Smooth muscle cell (in vitro differentiated cells): Measurements from ENCODE around the gene TSPAN18. TPM values are rescaled to one million over a fixed set of nuclear protein-coding genes. Genes with fewer than 3 reads are reported as not detected.

ENCODE experiments used
- DNase-seq: peaks from one replicate; lab custom pipeline; 2025; ENCODE audit not compliant: unreplicated experiment; lab: John Stamatoyannopoulos, UW
- H2AFZ ChIP-seq: fragments of 200-600 bp; sonication (generic); 2 replicates; pipeline ENCODE4 v1.6.0; 2016; ENCODE audit warnings: antibody characterized with exemption, low read depth, mild to moderate bottlenecking
- H3F3A ChIP-seq: fragments of 200-600 bp; sonication (generic); 2 replicates; pipeline ENCODE4 v1.6.0; 2017; ENCODE audit warnings: antibody characterized with exemption, low read depth
- H3K27ac ChIP-seq: fragments of 200-600 bp; sonication (generic); 2 replicates; pipeline ENCODE4 v1.5.1; 2016; ENCODE audit warnings: low read depth, mild to moderate bottlenecking
- H3K27me3 ChIP-seq: fragments of 200-600 bp; sonication (generic); 2 replicates; pipeline ENCODE4 v1.6.1; 2016; ENCODE audit warnings: low read depth, mild to moderate bottlenecking
- H3K36me3 ChIP-seq: fragments of 200-600 bp; sonication (generic); 2 replicates; pipeline ENCODE4 v1.5.1; 2016; ENCODE audit warnings: low read depth
- H3K4me1 ChIP-seq: fragments of 200-600 bp; sonication (generic); 2 replicates; pipeline ENCODE4 v1.5.1; 2016; ENCODE audit warnings: low read depth
- H3K4me2 ChIP-seq: fragments of 200-600 bp; sonication (generic); 2 replicates; pipeline ENCODE4 v1.6.0; 2016; ENCODE audit warnings: mild to moderate bottlenecking
- H3K4me3 ChIP-seq: fragments of 200-600 bp; sonication (generic); 2 replicates; pipeline ENCODE4 v1.5.1; 2016; ENCODE audit warnings: mild to moderate bottlenecking
- H3K79me2 ChIP-seq: fragments of 200-600 bp; sonication (generic); 2 replicates; pipeline ENCODE4 v1.6.0; 2016; ENCODE audit warnings: low read depth, mild to moderate bottlenecking
- H3K9ac ChIP-seq: fragments of 200-600 bp; sonication (generic); 2 replicates; pipeline ENCODE4 v1.6.0; 2016; ENCODE audit warnings: low read depth
- H3K9me3 ChIP-seq: fragments of 200-600 bp; sonication (generic); replicated peaks from 2 replicates; pipeline ENCODE4 v1.5.1; 2016; ENCODE audit warnings: low read depth
- H4K20me1 ChIP-seq: fragments of 200-600 bp; sonication (generic); 2 replicates; pipeline ENCODE4 v1.6.0; 2016; ENCODE audit warnings: low read depth
- CTCF ChIP-seq: fragments of 200-600 bp; sonication (generic); IDR thresholded peaks from 2 replicates; pipeline ENCODE4 v1.5.1; 2017; ENCODE audit warnings: borderline replicate concordance, mild to moderate bottlenecking, antibody characterized with exemption; ENCODE audit not compliant: insufficient read depth, poor library complexity, severe bottlenecking
- WGBS: methylation state at CpG from one replicate; pipeline ENCODE4 v1.1.7; 2016; ENCODE audit warnings: low lambda C conversion rate; 5-methylcytosine and 5-hydroxymethylcytosine counted together
- polyA plus RNA-seq: library from polyadenylated mRNA; unstranded; fragments of >200 nt; fragmentation: Nextera tagmentation; extraction: Ambion mirVana; gene quantifications from 2 replicates; pipeline ENCODE4 v1.2.1, GENCODE V29; 2016
- total RNA-seq: library from RNA; depleted of rRNA; stranded (reverse); fragments of >200 nt; gene quantifications from 2 replicates; pipeline ENCODE4 v1.2.3, GENCODE V29; 2014

The TSPAN18 gene
- total and polyA plus RNA-seq, 2 experiments from 2014 or later = 3.4 to 15.3 TPM

DNA sequence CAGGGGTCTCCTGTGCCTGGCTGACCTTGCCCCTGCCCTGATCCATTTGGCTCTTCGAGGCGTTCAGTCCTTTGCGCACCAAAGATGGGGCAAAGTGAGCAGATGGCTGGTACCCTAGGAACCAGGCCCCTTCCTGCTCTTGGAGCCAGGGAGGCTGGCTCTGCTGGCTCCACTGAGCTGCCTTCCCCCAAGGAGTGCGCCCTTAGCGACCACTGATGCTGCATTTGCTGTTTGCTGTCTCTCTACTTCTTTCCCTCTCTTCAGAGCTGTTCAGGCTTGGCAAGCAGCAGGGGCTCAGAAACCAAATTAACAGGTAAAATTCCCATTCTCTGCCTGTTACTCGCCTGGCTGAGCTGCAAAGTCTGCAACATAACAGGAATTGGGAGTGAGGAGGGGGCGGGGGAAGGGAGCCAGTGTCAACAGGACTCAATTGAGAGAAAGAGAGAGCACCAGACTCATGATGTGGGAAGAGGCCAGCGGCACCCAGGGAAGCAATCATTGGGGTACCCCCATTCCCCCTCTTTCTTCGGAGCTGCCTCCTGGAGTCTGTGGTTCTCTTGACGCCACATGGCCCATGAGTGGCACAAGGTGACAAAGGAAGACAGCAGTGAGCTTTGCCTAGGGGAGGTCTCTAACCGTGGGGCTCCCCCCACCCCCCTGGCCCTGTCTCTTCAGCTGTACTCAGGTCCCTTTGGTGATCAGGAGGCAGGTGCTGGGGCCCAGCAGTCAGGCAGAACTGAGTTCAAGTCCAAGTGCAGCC lies 121.6 kb downstream of the TSPAN18 start:
- Histone ChIP-seq H3K4me3 (no peak overlapping the region), H3K4me1 (peaks cover 32% of the 10 kb centered on the region), H3K36me3 (no peaks in the 10 kb centered on the region), H3K27ac (no peak overlapping the region), H3K4me2 (no peak overlapping the region), H3F3A (no peaks in the 10 kb centered on the region), H4K20me1 (no peaks in the 10 kb centered on the region), H3K9me3 (peaks cover 5% of the 10 kb centered on the region), H3K27me3 (no peaks in the 10 kb centered on the region), H2AFZ (no peak overlapping the region), H3K79me2 (no peaks in the 10 kb centered on the region), H3K9ac (no peak overlapping the region)
- TF ChIP-seq CTCF = no peak
- 81% methylated on average over 11 of the region's 11 CpGs for WGBS
- no peak for DNase-seq

- Histone ChIP-seq H3K27me3 (no peaks in the 10 kb centered on the region), H3K4me3 (no peak overlapping the region), H3K4me1 (peaks cover 32% of the 10 kb centered on the region), H3K27ac (no peak overlapping the region), H3K9ac (no peak overlapping the region), H3K79me2 (no peaks in the 10 kb centered on the region), H3F3A (no peaks in the 10 kb centered on the region), H3K4me2 (no peak overlapping the region), H3K36me3 (no peaks in the 10 kb centered on the region), H3K9me3 (peaks cover 5% of the 10 kb centered on the region), H2AFZ (no peak overlapping the region), H4K20me1 (no peaks in the 10 kb centered on the region)
- TF ChIP-seq CTCF = no peak
- no peak for DNase-seq
- 89% methylated on average over 4 of the region's 4 CpGs for WGBS
Measured at GRCh38 chr11:44848963-44849350, 122.2 kb downstream of the TSPAN18 start.

GRCh38 chr11:44849424-44849823 lies 122.7 kb downstream of the TSPAN18 start:
- Histone ChIP-seq H3K27ac (no peak overlapping the region), H3K9ac (no peak overlapping the region), H3K36me3 (no peaks in the 10 kb centered on the region), H3K4me1 (peaks cover 32% of the 10 kb centered on the region), H4K20me1 (no peaks in the 10 kb centered on the region), H3K27me3 (no peaks in the 10 kb centered on the region), H3K4me3 (no peak overlapping the region), H3F3A (no peaks in the 10 kb centered on the region), H3K4me2 (no peak overlapping the region), H3K79me2 (no peaks in the 10 kb centered on the region), H2AFZ (no peak overlapping the region), H3K9me3 (peaks cover 1% of the 10 kb centered on the region)
- DNase-seq = no peak
- 71% methylated on average over 4 of the region's 4 CpGs for WGBS
- no peak for TF ChIP-seq CTCF

- Histone ChIP-seq H4K20me1 (no peaks in the 10 kb centered on the region), H3K79me2 (no peaks in the 10 kb centered on the region), H3K4me2 (no peak overlapping the region), H3K27me3 (no peaks in the 10 kb centered on the region), H3K9ac (no peak overlapping the region), H3K4me1 (peaks cover 32% of the 10 kb centered on the region), H3K4me3 (no peak overlapping the region), H2AFZ (no peak overlapping the region), H3K27ac (no peak overlapping the region), H3K36me3 (no peaks in the 10 kb centered on the region), H3K9me3 (no peaks in the 10 kb centered on the region), H3F3A (no peaks in the 10 kb centered on the region)
- WGBS = 92% methylated on average over 8 of the region's 8 CpGs
- no peak for TF ChIP-seq CTCF
- no peak for DNase-seq
Measured at GRCh38 chr11:44849922-44850321, 123.2 kb downstream of the TSPAN18 start.
